ENCODE results near the gene CACNA2D3.

DNA sequence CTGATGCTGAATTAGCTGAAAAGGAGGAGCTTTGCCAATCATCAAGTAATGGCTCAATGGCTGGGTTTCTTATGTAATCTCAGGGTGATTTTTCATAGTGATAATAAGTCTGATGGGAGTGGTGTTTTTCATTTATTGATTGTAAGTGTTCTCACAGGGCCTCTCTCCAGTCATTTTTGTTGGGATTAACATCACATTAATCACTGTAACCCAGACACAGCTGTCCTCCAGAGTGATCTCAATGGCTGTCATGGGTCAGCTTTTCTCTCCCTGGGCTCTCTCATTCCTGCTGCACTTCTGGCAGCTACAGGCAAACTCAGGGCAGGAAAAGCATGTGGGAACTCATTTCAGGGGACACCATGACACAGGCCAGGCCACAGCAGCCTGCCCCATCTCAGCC lies 642.6 kb downstream of the CACNA2D3 start:
- TF ChIP-seq EZH2 (IDR thresholded peaks at IDR 0.05; ENCODE audit: borderline replicate concordance) = no peak
- TF ChIP-seq, protein P1, sequence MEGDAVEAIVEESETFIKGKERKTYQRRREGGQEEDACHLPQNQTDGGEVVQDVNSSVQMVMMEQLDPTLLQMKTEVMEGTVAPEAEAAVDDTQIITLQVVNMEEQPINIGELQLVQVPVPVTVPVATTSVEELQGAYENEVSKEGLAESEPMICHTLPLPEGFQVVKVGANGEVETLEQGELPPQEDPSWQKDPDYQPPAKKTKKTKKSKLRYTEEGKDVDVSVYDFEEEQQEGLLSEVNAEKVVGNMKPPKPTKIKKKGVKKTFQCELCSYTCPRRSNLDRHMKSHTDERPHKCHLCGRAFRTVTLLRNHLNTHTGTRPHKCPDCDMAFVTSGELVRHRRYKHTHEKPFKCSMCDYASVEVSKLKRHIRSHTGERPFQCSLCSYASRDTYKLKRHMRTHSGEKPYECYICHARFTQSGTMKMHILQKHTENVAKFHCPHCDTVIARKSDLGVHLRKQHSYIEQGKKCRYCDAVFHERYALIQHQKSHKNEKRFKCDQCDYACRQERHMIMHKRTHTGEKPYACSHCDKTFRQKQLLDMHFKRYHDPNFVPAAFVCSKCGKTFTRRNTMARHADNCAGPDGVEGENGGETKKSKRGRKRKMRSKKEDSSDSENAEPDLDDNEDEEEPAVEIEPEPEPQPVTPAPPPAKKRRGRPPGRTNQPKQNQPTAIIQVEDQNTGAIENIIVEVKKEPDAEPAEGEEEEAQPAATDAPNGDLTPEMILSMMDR (IDR thresholded peaks at IDR 0.05; ENCODE audit: poor library complexity) = no peak

Data from hepatocyte (in vitro differentiated cells).